GM18520 (cell line): ENCODE data around the gene DDTL.

Source experiments
- ATAC-seq: cut with Tn5 transposase; IDR thresholded peaks from one replicate; pipeline ENCODE4 v1.9.1; 2021; ENCODE audit not compliant: unreplicated experiment

The DDTL gene

GRCh38 chr22:24003887-24004286 is 37.2 kb downstream of the DDTL start:
- ATAC-seq, result no peak

GRCh38 chr22:24005201-24005600 is 38.5 kb downstream of the DDTL start, which contains the start of gene GSTT4:
Gene GSTT4 (minus strand): TSS chr22:24005453. CDS start chr22:24005356, 97 bp downstream.
- ATAC-seq, result no peak

- no peak for ATAC-seq
These were observed 39.7 kb downstream of the DDTL start for GRCh38 chr22:24006207-24006913.

- no peak for ATAC-seq
These were observed 40.2 kb downstream of the DDTL start for GRCh38 chr22:24006914-24007214.

GRCh38 chr22:24007253-24008021 is 40.7 kb downstream of the DDTL start:
- ATAC-seq, result no peak

GRCh38 chr22:24008022-24008283 is 41.3 kb downstream of the DDTL start:
- no peak for ATAC-seq

- ATAC-seq, result no peak
These were observed 41.9 kb downstream of the DDTL start for GRCh38 chr22:24008381-24009226.

- no peak for ATAC-seq
These were observed 42.7 kb downstream of the DDTL start for GRCh38 chr22:24009227-24010017.

GRCh38 chr22:24010018-24010391 is 43.3 kb downstream of the DDTL start:
- no peak for ATAC-seq

- ATAC-seq, result no peak
These were observed 45.0 kb downstream of the DDTL start for GRCh38 chr22:24011735-24012068.

- ATAC-seq, result no peak
These were observed 49.5 kb downstream of the DDTL start for GRCh38 chr22:24016156-24016555.

GRCh38 chr22:24021304-24021703 is 54.6 kb downstream of the DDTL start:
- ATAC-seq, result no peak
